ENCODE data around the gene PPP1R14B.

GRCh38 chr11:64253043-64253442, 6.3 kb upstream of the PPP1R14B start:
- TF ChIP-seq EZH2phosphoT487 (IDR thresholded peaks at IDR 0.05; ENCODE audit: borderline replicate concordance, low read length): no peak
- TF ChIP-seq CTCF (conservative IDR thresholded peaks at IDR 0.05; ENCODE audit: low read depth, low read length): no peak
